Activated naive CD4-positive, alpha-beta T cell treated with Interleukin-2 at 50 U/mL for 16 hours (primary cell): Measurements from ENCODE around the gene HYAL1.
"Not testable (repeated sequence)": the region's sequence is repeated elsewhere in the genome, so short reads cannot be mapped to it uniquely, and the experiment has no call there.

Experiments used
- DNase-seq: peaks from one replicate; pipeline ENCODE4 v3.0.0-alpha.2; 2020

HYAL1 gene

DNA sequence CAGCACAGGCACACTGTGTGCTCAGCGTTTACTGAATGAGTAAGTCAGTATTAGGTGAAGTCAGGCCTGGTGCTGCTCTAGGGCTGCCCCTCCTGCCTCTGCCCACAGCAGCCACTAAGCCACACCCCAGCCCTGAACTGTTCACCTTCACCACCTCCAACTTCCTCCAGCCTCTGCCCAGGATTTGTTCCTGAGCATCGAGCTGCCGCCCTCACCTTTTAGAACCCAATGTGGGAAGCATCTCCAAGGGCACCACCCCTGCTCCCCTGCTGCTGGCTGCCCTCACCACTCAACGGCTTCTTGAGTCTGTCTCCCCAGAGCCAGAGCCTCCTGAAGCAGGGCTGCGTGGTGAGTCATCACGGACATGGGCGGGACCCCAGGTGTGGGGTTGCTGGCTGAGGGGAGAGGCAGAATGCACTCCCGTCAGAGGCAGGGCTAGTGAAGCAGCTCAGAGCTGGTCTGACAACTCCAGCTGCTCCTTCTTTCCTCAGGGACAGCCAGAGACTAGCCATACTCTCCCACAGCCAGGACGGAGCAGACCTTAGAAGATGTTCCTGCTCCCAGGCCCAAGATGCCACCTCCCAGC lies 13.4 kb upstream of the HYAL1 start:
- peak; percentile 81 for DNase-seq

DNA sequence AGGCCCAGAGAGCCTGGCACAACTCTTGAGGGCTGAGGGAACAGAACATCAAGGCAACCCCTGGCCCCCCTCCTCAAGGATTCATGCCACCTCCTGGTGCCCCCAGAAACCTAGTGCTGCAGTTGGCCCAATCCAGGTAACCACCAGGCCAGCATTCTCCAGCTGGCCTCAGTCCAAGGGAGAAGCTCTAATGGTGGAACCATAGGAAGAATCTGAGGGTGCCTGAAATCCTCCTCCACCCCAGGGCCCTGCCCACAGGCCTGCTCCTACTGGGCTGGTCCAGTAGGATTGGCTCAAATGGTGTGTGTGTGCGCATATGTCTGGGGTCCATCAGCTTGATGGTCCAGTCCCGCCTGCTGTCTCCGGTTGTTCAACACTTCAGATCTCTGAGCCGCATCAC lies 11.4 kb upstream of the HYAL1 start:
- DNase-seq = no peak

DNA sequence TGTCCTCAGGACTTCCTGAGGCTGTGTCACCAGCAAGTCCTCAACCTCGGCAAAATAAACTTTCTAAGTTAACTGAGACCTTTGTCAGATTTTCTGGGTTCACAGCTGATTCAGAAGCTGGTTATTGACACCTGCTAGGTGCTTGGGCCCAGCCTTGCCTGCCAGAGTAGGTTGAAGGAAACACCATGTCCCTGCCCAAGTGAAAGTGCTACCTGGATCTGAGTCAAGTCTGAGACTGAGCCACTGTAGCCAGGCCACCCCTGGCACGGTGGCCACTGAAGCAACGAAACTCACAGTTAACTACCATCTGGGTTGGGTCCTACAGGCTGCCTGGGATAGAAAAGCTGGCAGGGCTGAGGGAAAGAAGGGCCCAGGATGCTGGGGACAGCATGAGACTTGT lies 11.0 kb upstream of the HYAL1 start:
- no peak for DNase-seq

DNA sequence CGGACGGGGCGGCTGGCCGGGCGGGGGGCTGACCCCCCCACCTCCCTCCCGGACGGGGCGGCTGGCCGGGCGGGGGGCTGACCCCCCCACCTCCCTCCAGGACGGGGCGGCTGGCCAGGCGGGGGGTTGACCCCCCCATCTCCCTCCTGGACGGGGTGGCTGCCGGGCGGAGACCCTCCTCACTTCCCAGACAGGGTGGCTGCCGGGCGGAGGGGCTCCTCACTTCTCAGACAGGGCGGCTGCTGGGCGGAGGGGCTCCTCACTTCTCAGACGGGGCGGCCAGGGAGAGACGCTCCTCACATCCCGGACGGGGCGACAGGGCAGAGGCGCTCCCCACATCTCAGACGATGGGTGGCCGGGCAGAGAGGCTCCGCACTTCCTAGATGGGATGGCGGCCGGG lies 8.7 kb upstream of the HYAL1 start:
- DNase-seq = not testable (repeated sequence)

DNA sequence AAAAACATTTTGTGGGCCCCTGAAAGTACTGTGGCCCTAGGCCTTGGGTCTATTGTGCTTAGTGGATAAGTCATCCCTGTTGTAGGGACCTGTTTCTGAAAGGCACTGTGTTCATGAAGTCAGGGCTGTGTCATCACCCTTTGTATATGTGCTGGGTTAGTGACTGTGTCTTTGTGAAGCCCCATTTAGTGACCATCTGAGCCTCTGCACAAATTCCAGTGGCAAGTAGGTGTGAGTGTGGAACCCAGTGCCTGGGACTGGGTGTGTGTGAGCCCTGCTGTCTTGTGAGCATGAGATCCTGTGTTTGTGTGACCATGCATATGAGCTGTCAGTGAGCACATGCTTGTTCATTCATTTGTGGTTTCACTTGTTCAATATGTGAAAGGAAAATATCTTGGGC lies 1.2 kb upstream of the HYAL1 start:
- no peak for DNase-seq

DNA sequence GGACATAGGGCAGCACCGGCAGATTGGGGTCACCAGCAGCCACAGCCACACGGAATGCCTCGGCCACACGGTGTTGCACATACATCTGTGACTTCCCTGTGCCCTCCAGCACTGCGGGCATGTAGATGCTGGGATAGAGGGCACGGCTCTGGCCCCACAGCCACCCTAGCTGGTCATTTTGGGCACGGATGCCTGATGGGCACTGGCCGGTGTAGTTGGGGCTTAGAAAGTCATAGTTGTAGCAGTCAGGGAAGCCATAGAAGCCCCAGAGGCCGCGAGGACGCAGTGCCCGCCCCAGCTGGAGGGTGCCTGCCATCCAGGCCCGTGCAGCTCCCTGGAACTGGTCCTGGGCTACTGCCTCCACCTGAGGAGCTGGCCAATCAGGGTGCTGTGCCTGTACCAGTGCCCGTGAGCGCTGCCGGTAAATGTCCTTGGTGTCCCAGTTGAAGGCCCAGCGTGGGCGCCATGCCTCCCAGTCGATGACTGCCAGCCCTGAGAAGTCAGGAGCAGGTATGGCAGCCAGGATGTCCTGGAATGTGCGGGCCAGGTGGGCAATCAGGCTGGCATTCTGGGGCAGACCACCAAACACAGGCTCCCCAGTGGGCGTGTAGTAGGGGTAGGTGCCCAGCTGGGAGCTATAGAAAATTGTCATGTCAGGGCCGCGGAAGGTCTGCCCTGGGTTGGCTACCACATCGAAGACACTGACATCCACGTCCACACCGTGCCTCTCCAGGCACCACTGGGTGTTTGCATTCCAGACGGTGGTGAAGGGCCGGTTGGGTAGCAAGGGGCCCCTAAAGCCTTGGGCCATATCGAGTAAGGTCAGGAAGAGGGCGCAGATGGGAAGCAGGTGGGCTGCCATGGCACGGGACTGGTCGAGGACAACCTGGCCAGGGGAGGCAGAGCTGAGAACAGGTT lies 1.0 kb downstream of the HYAL1 start:
- no peak for DNase-seq

DNA sequence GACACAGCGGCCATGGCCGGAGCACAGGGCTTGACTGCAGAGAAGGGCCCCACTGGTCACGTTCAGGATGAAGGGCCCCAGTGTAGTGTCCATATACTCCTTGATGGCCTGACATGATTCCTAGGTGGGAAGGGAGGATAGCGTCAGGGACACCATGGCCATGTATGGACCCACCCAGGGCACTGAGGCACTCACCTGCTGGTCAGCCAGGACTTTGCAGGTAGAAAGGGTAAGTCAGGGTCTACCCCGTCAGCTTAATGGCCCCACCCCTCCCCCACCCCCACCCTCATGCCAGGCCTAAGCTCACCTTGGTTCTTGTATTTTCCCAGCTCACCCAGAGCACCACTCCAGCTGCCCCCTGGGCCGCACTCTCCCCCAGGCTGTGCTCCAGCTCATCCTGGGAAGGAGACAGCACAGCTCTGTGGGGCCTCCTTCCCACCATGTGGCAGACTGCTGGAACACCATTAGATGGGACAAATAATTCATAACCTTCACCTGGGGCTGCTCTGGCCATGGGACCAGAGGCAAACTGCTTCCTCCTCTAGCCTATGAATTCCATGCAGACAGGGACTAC lies 2.6 kb downstream of the HYAL1 start:
- no peak for DNase-seq

DNA sequence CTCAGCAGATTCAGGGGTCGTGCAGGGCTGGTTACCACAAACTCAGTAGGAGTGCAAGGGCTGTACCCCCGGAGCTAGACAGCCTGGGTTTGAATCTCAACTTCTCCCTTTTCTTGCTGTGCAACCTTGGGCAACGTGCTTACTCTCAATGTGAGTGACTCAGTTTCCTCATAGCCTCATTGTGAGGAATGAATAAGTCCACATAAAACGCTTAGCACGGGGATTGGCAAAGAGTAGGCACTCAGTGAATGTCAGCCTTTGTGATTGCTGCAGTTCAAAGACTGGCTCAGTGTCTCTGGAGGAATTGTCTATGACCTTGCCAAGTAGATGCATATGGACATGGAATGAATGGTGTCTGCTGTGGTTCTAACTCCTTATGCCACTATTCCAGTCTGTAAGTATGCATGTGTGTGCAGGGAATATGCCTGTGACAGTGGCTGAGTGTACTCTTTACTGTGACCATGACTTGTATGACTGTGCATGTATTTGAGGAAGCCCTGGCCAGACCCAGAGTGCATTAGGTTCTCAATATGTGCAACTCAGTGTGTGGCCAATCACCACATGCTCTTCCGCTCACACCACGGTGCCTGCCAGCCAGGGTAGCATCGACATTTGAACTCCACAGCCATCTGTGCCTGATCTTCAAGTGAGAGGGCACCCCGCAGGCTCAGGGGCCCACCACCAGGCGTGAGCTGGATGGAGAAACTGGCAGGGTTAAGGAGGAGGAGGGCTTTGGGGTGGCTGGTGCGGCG lies 3.3 kb downstream of the HYAL1 start:
- no peak for DNase-seq

DNA sequence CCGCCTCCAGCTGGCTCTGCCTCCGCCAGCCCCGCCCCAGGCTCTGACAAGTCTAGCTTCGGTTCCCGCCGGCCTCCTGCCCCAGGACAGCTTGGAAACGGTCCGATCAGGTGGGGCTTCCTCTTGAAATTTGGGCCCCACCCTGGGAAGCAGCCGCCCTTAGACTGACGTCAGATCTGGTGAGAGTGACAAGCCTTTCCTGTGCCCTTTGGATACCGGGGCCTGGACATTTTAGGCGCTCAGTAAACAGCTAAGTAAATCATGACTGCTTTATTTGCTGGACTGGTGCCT lies 3.8 kb downstream of the HYAL1 start:
- DNase-seq = no peak

DNA sequence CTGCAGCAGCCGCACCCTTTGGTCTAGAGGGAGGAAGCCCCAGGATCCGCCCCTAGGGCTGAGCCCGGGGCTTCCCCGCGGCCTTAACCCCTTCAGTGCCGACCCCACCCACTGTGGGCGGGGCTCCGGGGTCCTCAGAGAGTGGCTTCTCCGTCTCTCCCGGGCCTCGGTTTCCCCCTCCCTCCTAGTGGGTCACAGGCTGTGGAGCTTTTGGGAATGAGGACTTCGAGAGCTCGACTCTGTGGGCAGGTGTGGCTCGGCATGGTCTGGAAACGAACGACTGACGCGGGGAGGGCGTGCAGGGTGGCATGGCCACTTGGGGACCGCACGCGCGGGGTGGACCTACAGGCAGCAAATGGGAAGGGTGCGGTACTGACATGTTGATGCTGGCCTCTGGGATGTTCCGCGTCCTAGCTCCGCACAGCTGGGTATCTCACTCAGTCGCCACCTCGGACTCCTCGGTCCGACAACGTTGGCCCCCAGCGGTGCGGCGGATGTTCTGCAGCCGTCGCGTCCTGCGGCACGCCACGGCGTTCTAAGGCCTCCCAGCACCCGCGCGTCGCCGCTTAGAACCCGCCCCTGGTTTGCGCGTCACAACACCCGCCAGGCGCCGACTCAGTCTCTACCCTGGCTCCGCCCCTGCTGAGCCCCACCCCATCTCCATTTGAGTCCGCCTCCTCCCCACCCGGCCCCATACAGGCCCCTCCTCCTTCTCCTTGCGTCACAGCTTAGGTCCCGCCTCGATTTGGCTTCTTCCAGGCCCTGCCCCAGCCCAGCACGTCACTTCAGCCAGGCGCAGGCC lies 4.3 kb downstream of the HYAL1 start, which contains the start of the genes HYAL3 and NAA80:
Gene HYAL3 (minus strand): TSS at position 570 of the 802 bp plus-strand sequence. CDS start 3,803 bp downstream, outside the sequence.
Gene NAA80 (minus strand): TSS at position 570 of the 802 bp plus-strand sequence. CDS start 1,942 bp downstream, outside the sequence.
- peak; percentile 99 for DNase-seq

DNA sequence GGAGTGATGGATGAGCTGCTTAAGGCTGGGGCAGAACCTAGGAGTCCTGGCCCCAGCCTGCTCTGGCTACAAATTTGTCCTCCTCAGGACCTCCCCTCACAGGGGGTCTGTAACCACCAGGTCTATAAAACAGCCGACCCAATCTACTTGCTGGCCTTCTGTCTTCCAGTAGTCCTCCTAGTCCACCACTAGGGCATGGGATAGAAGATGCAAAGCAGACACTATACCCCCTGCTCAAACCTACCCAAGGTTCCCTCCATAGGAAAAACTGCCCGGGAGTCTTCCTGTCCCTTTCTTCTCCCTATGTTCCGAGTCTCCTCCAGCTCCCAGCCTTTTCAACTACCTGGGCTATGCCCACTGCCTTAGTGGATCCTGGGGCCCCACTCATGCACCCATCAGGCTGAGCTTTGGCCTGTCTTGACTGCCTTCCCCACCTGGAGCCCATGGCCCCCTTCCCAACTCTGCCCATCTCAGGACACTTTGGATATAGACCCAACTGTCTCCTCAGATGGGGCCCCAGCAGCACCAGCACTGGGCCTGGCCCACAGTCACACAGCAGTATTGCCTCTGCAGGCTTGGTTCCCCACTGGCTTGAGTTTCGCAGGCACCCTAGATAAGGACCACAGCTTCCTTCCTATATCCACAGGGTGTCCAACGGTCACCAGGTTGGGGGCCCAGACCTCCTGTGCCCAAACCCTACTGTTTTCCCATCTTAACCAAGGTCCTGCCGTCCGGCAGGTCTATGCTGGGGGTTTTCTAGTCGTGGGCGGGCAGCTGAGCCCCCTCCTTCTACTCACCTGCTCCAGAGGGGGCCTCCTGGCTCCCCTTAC lies 5.3 kb downstream of the HYAL1 start:
- no peak for DNase-seq

DNA sequence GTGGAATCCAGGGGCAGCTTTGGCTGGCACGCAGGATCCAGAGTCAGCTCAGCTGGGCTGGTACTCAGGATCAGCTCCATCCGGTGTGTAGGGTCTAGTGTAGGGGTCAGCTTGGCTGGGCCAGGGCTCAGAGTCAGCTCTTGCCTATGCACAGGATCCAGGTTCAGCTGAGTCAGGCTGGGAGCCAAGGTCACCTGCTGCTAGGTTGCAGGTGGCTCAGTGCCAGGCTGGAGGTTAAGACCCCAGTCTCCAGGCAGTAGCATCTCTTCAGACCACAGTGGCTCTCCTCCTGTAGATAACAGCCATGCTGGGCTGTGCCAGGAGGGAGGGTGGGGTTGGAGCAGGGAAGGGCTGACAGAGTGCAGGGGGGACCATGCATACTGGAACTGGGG lies 6.0 kb downstream of the HYAL1 start:
- DNase-seq = no peak

DNA sequence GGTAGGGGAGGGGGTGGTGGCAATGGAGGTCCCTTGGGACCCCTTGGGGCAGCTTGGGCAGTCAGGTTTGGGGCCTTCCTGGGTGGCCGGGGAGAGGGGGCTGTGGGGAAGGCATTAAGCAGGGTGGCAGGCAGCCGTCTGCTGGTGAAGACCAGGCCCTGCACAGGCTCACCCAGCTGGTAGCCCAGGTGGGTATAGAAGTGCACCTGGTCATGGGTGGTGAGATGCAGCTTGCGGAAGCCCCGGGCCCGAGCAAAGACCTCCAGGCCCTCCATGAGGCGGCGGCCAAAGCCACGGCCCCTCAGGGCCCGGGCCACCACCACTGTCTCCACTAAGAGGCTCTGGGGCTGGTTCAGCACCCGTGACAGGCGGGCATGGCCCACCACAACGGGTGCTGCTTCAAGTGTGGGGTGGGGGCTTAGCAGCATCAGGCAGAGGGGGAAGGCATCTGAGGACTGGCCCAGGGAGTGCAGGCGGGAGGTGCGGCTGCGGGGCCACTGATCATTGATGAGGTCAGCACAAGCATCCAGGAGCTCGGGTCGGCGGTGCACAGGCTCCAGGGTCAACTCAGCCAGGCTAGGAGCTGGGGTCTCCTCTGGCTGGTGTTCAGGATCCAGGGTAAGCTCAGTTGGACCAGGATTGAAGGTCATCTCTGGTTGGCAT lies 6.5 kb downstream of the HYAL1 start:
- no peak for DNase-seq

DNA sequence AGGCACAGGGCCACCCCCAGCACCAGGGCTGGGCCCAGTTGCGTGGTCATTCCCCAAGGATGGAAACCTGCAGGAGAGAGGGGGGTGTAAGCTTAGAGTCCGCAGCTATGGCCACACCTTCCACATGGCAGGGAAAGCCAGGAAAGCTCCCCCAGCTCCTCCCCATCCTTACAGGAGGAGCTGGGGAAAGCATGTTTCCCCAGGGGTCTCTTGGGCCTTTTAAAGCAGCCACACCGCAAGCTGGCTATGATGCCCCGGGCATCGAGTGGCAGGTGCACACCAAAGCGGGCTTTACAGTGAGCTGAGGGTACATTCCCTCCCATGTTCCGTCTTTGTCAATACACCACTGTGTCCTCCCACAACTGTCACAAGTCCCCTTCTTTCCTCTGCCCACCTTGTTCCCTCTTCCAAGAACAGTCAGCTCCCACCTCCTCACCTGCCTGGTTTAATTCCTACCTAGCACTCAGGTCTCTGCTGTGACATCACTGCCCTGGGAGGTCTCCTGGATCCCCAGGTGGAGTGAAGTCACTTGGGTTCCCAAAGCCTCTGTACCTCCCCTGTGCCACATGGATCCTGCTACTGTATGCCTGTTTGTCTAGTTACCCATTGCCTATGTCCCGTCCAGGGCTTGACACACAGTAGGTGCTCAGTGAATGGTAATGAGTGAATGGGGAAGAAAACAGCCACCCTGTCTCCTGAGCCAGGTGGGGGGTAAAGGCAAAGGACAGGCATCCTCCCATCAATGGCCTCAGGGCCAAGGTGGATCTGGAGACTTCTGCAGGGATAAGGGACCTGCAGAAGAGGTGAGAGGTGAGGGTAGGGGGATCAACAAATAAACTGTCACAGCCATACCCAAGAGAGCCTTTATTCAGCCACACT lies 7.6 kb downstream of the HYAL1 start:
- DNase-seq = no peak

DNA sequence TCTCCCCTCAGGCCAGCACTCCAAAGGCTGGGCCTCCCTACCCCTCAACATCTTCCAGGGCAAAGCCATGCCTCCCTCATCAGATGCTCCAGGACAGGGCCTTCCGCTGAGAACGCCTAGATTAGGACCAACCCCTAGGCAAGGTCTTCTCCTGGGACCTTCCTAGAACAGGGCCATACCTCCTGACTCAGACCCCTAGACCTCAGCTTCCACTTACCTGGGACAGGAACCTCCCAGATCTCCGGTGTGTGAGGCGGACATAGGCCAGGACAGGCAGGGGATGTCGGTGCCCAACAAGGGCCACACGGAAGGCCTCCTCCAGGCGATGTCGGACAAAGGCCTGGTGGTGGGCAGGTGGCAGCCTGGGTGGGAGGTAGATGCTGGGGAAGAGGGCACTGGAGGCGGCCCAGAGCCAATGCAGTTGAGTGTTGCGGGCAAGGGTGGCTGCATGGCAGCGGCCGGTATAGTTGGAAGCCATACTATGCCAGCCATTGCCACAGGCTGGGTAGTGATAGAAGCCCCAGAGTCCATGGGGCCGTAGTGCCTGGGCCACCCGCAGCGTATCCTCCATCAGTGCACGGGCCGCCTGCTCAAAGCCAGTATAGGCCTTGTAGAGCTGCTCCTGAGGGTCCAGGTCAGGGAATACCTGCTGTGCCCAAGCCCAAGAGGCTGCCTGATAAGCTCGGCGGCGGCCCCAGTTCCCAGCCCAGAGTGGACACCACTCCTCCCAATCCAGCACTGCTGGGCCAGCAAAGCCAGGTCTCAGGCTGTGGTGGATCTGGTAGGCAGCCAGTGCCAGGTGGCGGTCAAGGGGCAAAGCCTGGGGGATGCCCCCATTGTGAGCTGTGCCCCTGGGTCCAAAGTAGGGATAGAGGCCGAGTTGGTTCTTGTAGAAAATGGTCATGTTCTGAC lies 8.6 kb downstream of the HYAL1 start:
- no peak for DNase-seq

DNA sequence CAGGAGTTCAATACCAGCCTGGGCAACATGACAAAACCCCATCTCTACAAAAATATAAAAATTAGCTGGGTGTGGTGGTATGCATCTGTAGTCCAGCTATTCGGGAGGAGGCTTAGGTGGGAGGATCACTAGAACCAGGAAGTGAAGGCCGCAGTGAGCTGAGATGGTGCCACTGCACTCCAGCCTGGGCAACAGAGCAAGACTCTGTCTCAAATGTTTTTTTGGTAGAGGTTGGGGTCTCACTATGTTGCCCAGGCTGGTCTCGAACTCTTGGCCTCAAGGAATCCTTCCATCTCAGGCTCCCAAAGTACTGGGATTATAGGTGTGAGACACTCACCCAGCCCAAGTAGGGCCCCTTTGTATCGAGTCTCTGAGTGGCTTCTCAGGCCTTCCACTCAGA lies 9.3 kb downstream of the HYAL1 start:
- no peak for DNase-seq

DNA sequence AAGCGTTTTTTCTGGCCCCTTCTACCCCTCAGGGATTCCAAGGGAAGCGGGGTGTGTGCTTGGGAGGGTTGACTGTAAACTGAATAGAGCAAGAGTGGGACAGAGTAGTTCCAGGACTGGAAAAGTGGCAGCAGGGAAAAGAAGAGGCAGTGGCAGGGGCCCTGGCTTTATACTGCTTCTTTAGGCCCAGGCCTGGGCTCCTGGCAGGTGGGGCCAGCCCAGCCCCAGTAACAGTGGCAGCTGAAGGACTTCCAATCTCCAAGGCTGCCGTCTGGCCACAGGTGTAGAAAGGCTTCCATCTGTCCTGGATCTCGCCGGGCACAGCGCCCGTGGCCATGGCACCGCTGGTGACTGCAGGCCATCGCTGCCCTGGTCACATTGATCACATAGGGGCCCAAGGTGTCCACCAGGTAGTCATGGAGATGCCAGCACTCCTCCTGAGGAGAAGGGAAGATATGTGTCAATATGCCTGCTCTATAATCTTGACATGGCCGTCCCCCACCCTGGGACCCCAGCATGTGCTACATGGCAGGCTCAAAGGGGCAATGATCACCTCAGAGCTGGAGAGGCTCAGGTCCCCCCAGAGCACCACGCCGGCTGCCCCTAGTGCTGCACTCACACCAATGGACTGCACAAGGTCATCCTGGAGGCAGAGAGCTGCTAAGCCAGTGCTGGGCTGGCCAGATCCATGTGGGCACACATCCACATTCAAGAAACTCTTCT lies 10.1 kb downstream of the HYAL1 start:
- DNase-seq = no peak
